Chondrocyte (in vitro differentiated cells): ENCODE measurements around the gene IFT172. TPM values are rescaled to one million over a fixed set of nuclear protein-coding genes. Genes with fewer than 3 reads are reported as not detected.

Source experiments
- DNase-seq: peaks from one replicate; pipeline ENCODE4 v3.0.0; 2021; ENCODE audit warnings: mixed read lengths, low spot score
- H3K27ac Mint-ChIP-seq: one replicate; pipeline ENCODE4 v1.8.0; 2021; ENCODE audit warnings: mild to moderate bottlenecking, moderate library complexity, mixed read lengths; ENCODE audit not compliant: unreplicated experiment
- H3K27me3 Mint-ChIP-seq: 2 replicates; pipeline ENCODE4 v1.8.0; 2021; ENCODE audit warnings: low read depth, mixed read lengths
- H3K36me3 Mint-ChIP-seq: 2 replicates; pipeline ENCODE4 v1.8.0; 2021; ENCODE audit warnings: low read depth, mixed read lengths
- H3K4me1 Mint-ChIP-seq: 2 replicates; pipeline ENCODE4 v1.8.0; 2021; ENCODE audit warnings: low read depth, mild to moderate bottlenecking, mixed read lengths
- H3K4me3 Mint-ChIP-seq: one replicate; pipeline ENCODE4 v1.8.0; 2021; ENCODE audit warnings: mild to moderate bottlenecking, moderate library complexity, mixed read lengths; ENCODE audit not compliant: unreplicated experiment
- H3K9me3 Mint-ChIP-seq: 2 replicates; pipeline ENCODE4 v1.8.0; 2021; ENCODE audit warnings: low read depth, mixed read lengths
- CTCF ChIP-seq: fragments of 200-600 bp; sonication (generic); IDR thresholded peaks from 2 replicates; pipeline ENCODE4 v1.5.0; 2021; ENCODE audit warnings: antibody characterized with exemption, mild to moderate bottlenecking, moderate library complexity
- total RNA-seq: library from RNA; stranded (reverse); gene quantifications from 3 replicates; pipeline ENCODE4 v1.2.1, GENCODE V29; 2021

IFT172 gene
- total RNA-seq, 1 donor from 2014 or later, result 21.5 TPM

GRCh38 chr2:27493948-27494283 is 4.4 kb upstream of the IFT172 start:
- Mint-ChIP-seq H3K27ac (no peak overlapping the region), H3K27me3 (peaks cover 17% of the 10 kb centered on the region), H3K9me3 (no peaks in the 10 kb centered on the region), H3K4me1 (peaks cover 31% of the 10 kb centered on the region), H3K4me3 (peak overlapping the region; percentile 72), H3K36me3 (peaks cover 3% of the 10 kb centered on the region)
- no peak for DNase-seq
- TF ChIP-seq CTCF, result no peak

GRCh38 chr2:27492557-27492956 is 3.0 kb upstream of the IFT172 start:
- Mint-ChIP-seq H3K4me3 (no peak overlapping the region), H3K9me3 (no peaks in the 10 kb centered on the region)
- no peak for TF ChIP-seq CTCF

GRCh38 chr2:27489118-27489497 is 435 bp downstream of the IFT172 start:
- no peak for DNase-seq
- Mint-ChIP-seq H3K9me3 (no peaks in the 10 kb centered on the region), H3K27me3 (no peaks in the 10 kb centered on the region)

More at GRCh38 chr2:27492557-27492956, 3.0 kb upstream of the IFT172 start:
- H3K27ac Mint-ChIP-seq, result peak overlapping the region; percentile 50
- peaks cover 12% of the 10 kb centered on the region for H3K27me3 Mint-ChIP-seq
- no peak for DNase-seq
- peaks cover 31% of the 10 kb centered on the region for H3K4me1 Mint-ChIP-seq
- H3K36me3 Mint-ChIP-seq, result peaks cover 3% of the 10 kb centered on the region

GRCh38 chr2:27485496-27485895 is 4.0 kb downstream of the IFT172 start:
- Mint-ChIP-seq H3K27ac (no peak overlapping the region), H3K36me3 (peaks cover 10% of the 10 kb centered on the region)

More at GRCh38 chr2:27489118-27489497, 435 bp downstream of the IFT172 start:
- peak; percentile 52 for TF ChIP-seq CTCF
- peak overlapping the region; percentile 90 for H3K27ac Mint-ChIP-seq
- H3K36me3 Mint-ChIP-seq, result peaks cover 3% of the 10 kb centered on the region
- peaks cover 20% of the 10 kb centered on the region for H3K4me1 Mint-ChIP-seq
- H3K4me3 Mint-ChIP-seq, result peak overlapping the region; percentile 93

GRCh38 chr2:27471961-27472360 is 17.6 kb downstream of the IFT172 start:
- no peak for TF ChIP-seq CTCF
- Mint-ChIP-seq H3K27me3 (no peaks in the 10 kb centered on the region), H3K4me3 (no peak overlapping the region), H3K27ac (no peak overlapping the region), H3K36me3 (peaks cover 13% of the 10 kb centered on the region), H3K4me1 (no peaks in the 10 kb centered on the region), H3K9me3 (no peaks in the 10 kb centered on the region)
- no peak for DNase-seq

More at GRCh38 chr2:27485496-27485895, 4.0 kb downstream of the IFT172 start:
- no peaks in the 10 kb centered on the region for H3K9me3 Mint-ChIP-seq
- H3K27me3 Mint-ChIP-seq, result no peaks in the 10 kb centered on the region
- H3K4me3 Mint-ChIP-seq, result no peak overlapping the region
- no peak for DNase-seq
- TF ChIP-seq CTCF, result no peak
- peaks cover 14% of the 10 kb centered on the region for H3K4me1 Mint-ChIP-seq
